HepG2 (cell line): ENCODE measurements around the gene CRYGS.

Experiments used
- CHD2 ChIP-seq: IDR thresholded peaks from 2 replicates; pipeline ENCODE4 v1.6.1; 2011; ENCODE audit warnings: low read depth, low read length, improper control_type of control experiment
- POLR2AphosphoS5 ChIP-seq: IDR thresholded peaks from 2 replicates; pipeline ENCODE4 v1.6.1; 2012; ENCODE audit warnings: low read depth, low read length
- RAD51 ChIP-seq: fragments of 450-650 bp; IDR thresholded peaks from 2 replicates; pipeline ENCODE4 v1.6.1; 2016; ENCODE audit warnings: borderline replicate concordance
- SMARCE1 ChIP-seq: fragments of 450-650 bp; IDR thresholded peaks from 2 replicates; pipeline ENCODE4 v1.6.1; 2017; ENCODE audit warnings: borderline replicate concordance
- SUZ12 ChIP-seq: fragments of 150-350 bp; IDR thresholded peaks from 2 replicates; pipeline ENCODE4 v1.6.1; 2014; ENCODE audit warnings: low read depth, low read length
- ZNF83 ChIP-seq: sonication (generic); formaldehyde crosslinking; IDR thresholded peaks from 2 replicates; pipeline ENCODE4 v1.4.0; 2020; ENCODE audit warnings: missing genetic modification reagents, mild to moderate bottlenecking, borderline replicate concordance
- TF ChIP-seq, protein P1 (sequence below): IDR thresholded peaks from 2 replicates; pipeline ENCODE4 v1.6.1; 2016; ENCODE audit warnings: low read depth, borderline replicate concordance
- TF ChIP-seq, protein P2 (sequence below): IDR thresholded peaks from 2 replicates; pipeline ENCODE4 v1.6.1; 2016; ENCODE audit warnings: low read depth, missing genetic modification reagents, missing compliant biosample characterization

DNA sequence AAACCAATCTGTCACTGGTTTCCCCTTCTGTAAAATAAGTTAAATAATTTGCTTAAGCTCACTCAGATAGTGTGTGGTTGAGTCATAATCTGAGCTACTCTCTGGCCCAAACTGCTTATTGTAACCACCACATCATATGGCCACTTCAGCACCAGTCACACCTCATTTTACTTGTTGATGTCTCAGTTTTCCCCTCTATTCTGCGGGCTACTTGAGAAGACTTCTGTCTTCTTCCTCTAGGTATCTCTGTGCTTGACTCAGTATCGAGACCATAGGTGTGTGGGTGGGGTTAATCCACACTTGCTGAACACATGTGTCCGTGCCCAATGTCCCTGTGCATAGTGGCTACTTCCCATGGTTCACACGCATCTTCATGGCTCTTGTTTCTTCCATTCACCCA is 32.9 kb downstream of the CRYGS start:
- TF ChIP-seq CHD2 = no peak
- TF ChIP-seq RAD51 = no peak
- no peak for TF ChIP-seq SMARCE1
- TF ChIP-seq, protein P1, sequence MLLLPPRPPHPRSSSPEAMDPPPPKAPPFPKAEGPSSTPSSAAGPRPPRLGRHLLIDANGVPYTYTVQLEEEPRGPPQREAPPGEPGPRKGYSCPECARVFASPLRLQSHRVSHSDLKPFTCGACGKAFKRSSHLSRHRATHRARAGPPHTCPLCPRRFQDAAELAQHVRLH = no peak
- TF ChIP-seq, protein P2, sequence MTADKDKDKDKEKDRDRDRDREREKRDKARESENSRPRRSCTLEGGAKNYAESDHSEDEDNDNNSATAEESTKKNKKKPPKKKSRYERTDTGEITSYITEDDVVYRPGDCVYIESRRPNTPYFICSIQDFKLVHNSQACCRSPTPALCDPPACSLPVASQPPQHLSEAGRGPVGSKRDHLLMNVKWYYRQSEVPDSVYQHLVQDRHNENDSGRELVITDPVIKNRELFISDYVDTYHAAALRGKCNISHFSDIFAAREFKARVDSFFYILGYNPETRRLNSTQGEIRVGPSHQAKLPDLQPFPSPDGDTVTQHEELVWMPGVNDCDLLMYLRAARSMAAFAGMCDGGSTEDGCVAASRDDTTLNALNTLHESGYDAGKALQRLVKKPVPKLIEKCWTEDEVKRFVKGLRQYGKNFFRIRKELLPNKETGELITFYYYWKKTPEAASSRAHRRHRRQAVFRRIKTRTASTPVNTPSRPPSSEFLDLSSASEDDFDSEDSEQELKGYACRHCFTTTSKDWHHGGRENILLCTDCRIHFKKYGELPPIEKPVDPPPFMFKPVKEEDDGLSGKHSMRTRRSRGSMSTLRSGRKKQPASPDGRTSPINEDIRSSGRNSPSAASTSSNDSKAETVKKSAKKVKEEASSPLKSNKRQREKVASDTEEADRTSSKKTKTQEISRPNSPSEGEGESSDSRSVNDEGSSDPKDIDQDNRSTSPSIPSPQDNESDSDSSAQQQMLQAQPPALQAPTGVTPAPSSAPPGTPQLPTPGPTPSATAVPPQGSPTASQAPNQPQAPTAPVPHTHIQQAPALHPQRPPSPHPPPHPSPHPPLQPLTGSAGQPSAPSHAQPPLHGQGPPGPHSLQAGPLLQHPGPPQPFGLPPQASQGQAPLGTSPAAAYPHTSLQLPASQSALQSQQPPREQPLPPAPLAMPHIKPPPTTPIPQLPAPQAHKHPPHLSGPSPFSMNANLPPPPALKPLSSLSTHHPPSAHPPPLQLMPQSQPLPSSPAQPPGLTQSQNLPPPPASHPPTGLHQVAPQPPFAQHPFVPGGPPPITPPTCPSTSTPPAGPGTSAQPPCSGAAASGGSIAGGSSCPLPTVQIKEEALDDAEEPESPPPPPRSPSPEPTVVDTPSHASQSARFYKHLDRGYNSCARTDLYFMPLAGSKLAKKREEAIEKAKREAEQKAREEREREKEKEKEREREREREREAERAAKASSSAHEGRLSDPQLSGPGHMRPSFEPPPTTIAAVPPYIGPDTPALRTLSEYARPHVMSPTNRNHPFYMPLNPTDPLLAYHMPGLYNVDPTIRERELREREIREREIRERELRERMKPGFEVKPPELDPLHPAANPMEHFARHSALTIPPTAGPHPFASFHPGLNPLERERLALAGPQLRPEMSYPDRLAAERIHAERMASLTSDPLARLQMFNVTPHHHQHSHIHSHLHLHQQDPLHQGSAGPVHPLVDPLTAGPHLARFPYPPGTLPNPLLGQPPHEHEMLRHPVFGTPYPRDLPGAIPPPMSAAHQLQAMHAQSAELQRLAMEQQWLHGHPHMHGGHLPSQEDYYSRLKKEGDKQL = no peak
- no peak for TF ChIP-seq ZNF83 (CRISPR knock-in tag)
- no peak for TF ChIP-seq POLR2AphosphoS5
- TF ChIP-seq SUZ12 = no peak
